DND-41 (cell line): ENCODE measurements around the gene DENND1A.
"Not testable (repeated sequence)": the region's sequence is repeated elsewhere in the genome, so short reads cannot be mapped to it uniquely, and the experiment has no call there.

ENCODE experiments used
- ATAC-seq: fragments of 200-7000 bp; cut with Tn5 transposase; 3 replicates; pipeline ENCODE4 v1.9.1; 2021; ENCODE audit warnings: low read depth; ENCODE audit not compliant: insufficient read depth
- DNase-seq: peaks from one replicate; pipeline ENCODE4 v3.0.0-alpha.2; 2020
- H2AFZ ChIP-seq: 2 replicates; pipeline ENCODE4 v1.6.0; 2012; ENCODE audit warnings: low read depth, low read length
- H3K27ac ChIP-seq: 2 replicates; pipeline ENCODE4 v1.5.1; 2012; ENCODE audit warnings: low read length, inconsistent platforms
- H3K27me3 ChIP-seq: fragments of 200-600 bp; sonication (generic); 2 replicates; pipeline ENCODE4 v1.6.0; 2012; ENCODE audit warnings: low read length, mild to moderate bottlenecking, inconsistent platforms; ENCODE audit not compliant: insufficient read depth, poor library complexity
- H3K36me3 ChIP-seq: 2 replicates; pipeline ENCODE4 v1.5.1; 2012; ENCODE audit warnings: low read length, inconsistent platforms; ENCODE audit not compliant: insufficient read depth
- H3K4me1 ChIP-seq: 2 replicates; pipeline ENCODE4 v1.5.1; 2012; ENCODE audit warnings: mild to moderate bottlenecking, low read length; ENCODE audit not compliant: insufficient read depth
- H3K4me2 ChIP-seq: 2 replicates; pipeline ENCODE4 v1.6.0; 2012; ENCODE audit warnings: mild to moderate bottlenecking, moderate library complexity, low read length, inconsistent platforms; ENCODE audit not compliant: insufficient read depth
- H3K4me3 ChIP-seq, 2 experiments: fragments of 200-600 bp in 1 of 2; shearing (Covaris generic) in 1 of 2; 2 replicates each; pipeline ENCODE4 v1.5.1; 2012 to 2016; ENCODE audit warnings: inconsistent platforms in 2 of 2, low read length in 2 of 2, mild to moderate bottlenecking in 2 of 2, low read depth in 1 of 2, moderate library complexity in 1 of 2
- H3K79me2 ChIP-seq: 2 replicates; pipeline ENCODE4 v1.6.0; 2012; ENCODE audit warnings: low read length, inconsistent platforms; ENCODE audit not compliant: insufficient read depth
- H3K9ac ChIP-seq: 2 replicates; pipeline ENCODE4 v1.6.0; 2012; ENCODE audit warnings: low read depth, mild to moderate bottlenecking, inconsistent platforms, low read length, moderate library complexity
- H3K9me3 ChIP-seq: 2 replicates; pipeline ENCODE4 v1.5.1; 2012; ENCODE audit warnings: low read length, moderate library complexity, mild to moderate bottlenecking, inconsistent platforms; ENCODE audit not compliant: insufficient read depth, severe bottlenecking
- H4K20me1 ChIP-seq: 2 replicates; pipeline ENCODE4 v1.6.0; 2012; ENCODE audit warnings: low read length; ENCODE audit not compliant: insufficient read depth
- EZH2 ChIP-seq: IDR thresholded peaks from 3 replicates; pipeline ENCODE4 v1.6.1; 2012; ENCODE audit warnings: borderline replicate concordance, low read depth, mild to moderate bottlenecking, moderate library complexity, low read length, inconsistent platforms; ENCODE audit not compliant: severe bottlenecking
- TF ChIP-seq, protein P1 (sequence below): IDR thresholded peaks from 2 replicates; pipeline ENCODE4 v1.5.1; 2012; ENCODE audit warnings: borderline replicate concordance, low read length, moderate library complexity, mild to moderate bottlenecking; ENCODE audit not compliant: poor library complexity, severe bottlenecking; ENCODE audit errors: extremely low read depth

The DENND1A gene

GRCh38 chr9:123911024-123911423 lies 18.9 kb downstream of the DENND1A start:
- no peaks in the 10 kb centered on the region for H3K27me3 ChIP-seq
- no peaks in the 10 kb centered on the region; the same call in 1 of the 2 replicates for H3K79me2 ChIP-seq
- H3K4me2 ChIP-seq = no peak overlapping the region
- H3K36me3 ChIP-seq = no peaks in the 10 kb centered on the region
- ATAC-seq (no peak), DNase-seq (no peak)
- no peak overlapping the region for H3K9ac ChIP-seq
- no peak overlapping the region for H2AFZ ChIP-seq
- H3K27ac ChIP-seq = no peak overlapping the region
- H3K4me1 ChIP-seq = no peaks in the 10 kb centered on the region
- H3K9me3 ChIP-seq = no peaks in the 10 kb centered on the region
- no peak for TF ChIP-seq EZH2
- TF ChIP-seq, protein P1, sequence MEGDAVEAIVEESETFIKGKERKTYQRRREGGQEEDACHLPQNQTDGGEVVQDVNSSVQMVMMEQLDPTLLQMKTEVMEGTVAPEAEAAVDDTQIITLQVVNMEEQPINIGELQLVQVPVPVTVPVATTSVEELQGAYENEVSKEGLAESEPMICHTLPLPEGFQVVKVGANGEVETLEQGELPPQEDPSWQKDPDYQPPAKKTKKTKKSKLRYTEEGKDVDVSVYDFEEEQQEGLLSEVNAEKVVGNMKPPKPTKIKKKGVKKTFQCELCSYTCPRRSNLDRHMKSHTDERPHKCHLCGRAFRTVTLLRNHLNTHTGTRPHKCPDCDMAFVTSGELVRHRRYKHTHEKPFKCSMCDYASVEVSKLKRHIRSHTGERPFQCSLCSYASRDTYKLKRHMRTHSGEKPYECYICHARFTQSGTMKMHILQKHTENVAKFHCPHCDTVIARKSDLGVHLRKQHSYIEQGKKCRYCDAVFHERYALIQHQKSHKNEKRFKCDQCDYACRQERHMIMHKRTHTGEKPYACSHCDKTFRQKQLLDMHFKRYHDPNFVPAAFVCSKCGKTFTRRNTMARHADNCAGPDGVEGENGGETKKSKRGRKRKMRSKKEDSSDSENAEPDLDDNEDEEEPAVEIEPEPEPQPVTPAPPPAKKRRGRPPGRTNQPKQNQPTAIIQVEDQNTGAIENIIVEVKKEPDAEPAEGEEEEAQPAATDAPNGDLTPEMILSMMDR = no peak
- no peaks in the 10 kb centered on the region; the same call in 1 of the 2 replicates for H4K20me1 ChIP-seq
- no peak overlapping the region for H3K4me3 ChIP-seq

- ATAC-seq, H3K9me3 ChIP-seq, H3K4me2 ChIP-seq, H3K27ac ChIP-seq, H3K9ac ChIP-seq, H2AFZ ChIP-seq, DNase-seq, H4K20me1 ChIP-seq, H3K4me3 ChIP-seq, H3K27me3 ChIP-seq, H3K36me3 ChIP-seq, H3K79me2 ChIP-seq, H3K4me1 ChIP-seq: not testable (repeated sequence)
These were observed 20.7 kb downstream of the DENND1A start for GRCh38 chr9:123909192-123909591.

DNA sequence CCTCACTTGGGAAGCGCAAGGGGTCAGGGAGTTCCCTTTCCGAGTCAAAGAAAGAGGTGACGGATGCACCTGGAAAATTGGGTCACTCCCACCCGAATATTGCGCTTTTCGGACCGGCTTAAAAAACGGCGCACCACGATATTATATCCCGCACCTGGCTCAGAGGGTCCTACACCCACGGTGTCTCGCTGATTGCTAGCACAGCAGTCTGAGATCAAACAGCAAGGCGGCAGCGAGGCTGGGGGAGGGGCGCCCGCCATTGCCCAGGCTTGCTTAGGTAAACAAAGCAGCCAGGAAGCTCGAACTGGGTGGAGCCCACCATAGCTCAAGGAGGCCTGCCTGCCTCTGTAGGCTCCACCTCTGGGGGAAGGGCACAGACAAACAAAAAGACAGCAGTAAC lies 26.4 kb downstream of the DENND1A start:
- H3K27ac ChIP-seq, H3K4me3 ChIP-seq, ATAC-seq, H2AFZ ChIP-seq, H3K4me1 ChIP-seq, H3K9me3 ChIP-seq, H3K9ac ChIP-seq, DNase-seq, H4K20me1 ChIP-seq, H3K27me3 ChIP-seq, H3K36me3 ChIP-seq, H3K79me2 ChIP-seq, H3K4me2 ChIP-seq: not testable (repeated sequence)

- DNase-seq = no peak
- Histone ChIP-seq H2AFZ (no peak overlapping the region), H3K4me3 (no peak overlapping the region), H3K9me3 (no peaks in the 10 kb centered on the region), H4K20me1 (no peaks in the 10 kb centered on the region), H3K9ac (no peak overlapping the region), H3K27me3 (no peaks in the 10 kb centered on the region), H3K4me1 (no peaks in the 10 kb centered on the region), H3K79me2 (no peaks in the 10 kb centered on the region), H3K27ac (no peak overlapping the region), H3K36me3 (no peaks in the 10 kb centered on the region), H3K4me2 (no peak overlapping the region)
- no peak for ATAC-seq
- TF ChIP-seq, protein P1 = no peak
- TF ChIP-seq EZH2 = no peak
These were observed 35.1 kb downstream of the DENND1A start for GRCh38 chr9:123894822-123895221.
